Gastrocnemius medialis (tissue), 4 donors: ENCODE data around the gene HPN.

Experiments used
- CTCF ChIP-seq, 5 experiments: fragments of 450-650 bp in 3 of 5; fragments of 200-600 bp in 2 of 5; sonication (generic) in 2 of 5; IDR thresholded peaks in 4 of 5; conservative IDR thresholded peaks in 1 of 5; 1 replicate in 4 of 5; 2 replicates in 1 of 5; pipeline ENCODE4 v1.5.1; 2016 to 2019; ENCODE audit warnings: antibody characterized with exemption in 5 of 5, mild to moderate bottlenecking in 3 of 5, moderate library complexity in 3 of 5
- POLR2A ChIP-seq, 2 donors: fragments of 450-650 bp; IDR thresholded peaks; one replicate each; pipeline ENCODE4 v1.6.1; 2017; ENCODE audit warnings: antibody characterized with exemption in 2 of 2, mild to moderate bottlenecking in 2 of 2, moderate library complexity in 2 of 2

DNA sequence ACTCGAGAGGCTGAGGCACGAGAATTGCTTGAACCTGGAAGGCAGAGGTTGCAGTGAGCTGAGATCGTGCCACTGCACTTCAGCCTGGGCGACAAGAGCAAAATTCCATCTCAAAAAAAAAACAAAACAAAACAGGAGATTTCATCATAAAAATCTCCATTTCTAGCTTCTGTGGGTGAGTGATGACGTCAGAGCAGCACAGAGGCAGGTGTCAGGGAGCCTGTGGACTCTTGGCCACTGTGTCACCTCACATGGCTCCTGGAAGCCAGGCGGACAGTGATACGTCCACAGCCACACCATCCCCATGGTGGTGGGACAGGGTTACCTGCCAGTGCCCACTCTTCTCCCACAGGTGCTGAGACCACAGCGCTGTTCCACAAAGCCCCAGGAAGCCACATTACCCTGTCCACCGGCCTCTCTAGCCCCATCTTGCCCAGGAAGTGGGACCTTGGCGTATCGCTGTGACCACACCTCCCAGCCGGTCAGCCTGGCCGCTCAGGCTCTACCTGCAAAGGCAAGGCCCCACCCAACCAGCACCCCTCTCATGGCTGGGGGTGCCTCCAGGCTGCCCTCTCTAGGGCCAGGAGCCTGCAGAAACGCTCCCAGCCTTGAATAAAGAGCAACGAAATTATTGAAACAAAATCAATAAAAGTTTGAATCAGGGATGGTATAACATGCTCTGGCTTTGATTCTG lies 71.6 kb downstream of the HPN start:
- TF ChIP-seq CTCF (IDR thresholded peaks at IDR 0.05 in 4 of 5, conservative IDR thresholded peaks at IDR 0.05 in 1 of 5) (no peak), POLR2A (IDR thresholded peaks at IDR 0.05) (no peak)
